NCI-H345 (cell line): ENCODE data around the gene GPR160.
"Not testable (repeated sequence)": the region's sequence is repeated elsewhere in the genome, so short reads cannot be mapped to it uniquely, and the experiment has no call there.

Source experiments
- DNase-seq: peaks from one replicate; lab custom pipeline; 2025; lab: John Stamatoyannopoulos, UW

The GPR160 gene, protein sequence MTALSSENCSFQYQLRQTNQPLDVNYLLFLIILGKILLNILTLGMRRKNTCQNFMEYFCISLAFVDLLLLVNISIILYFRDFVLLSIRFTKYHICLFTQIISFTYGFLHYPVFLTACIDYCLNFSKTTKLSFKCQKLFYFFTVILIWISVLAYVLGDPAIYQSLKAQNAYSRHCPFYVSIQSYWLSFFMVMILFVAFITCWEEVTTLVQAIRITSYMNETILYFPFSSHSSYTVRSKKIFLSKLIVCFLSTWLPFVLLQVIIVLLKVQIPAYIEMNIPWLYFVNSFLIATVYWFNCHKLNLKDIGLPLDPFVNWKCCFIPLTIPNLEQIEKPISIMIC

GRCh38 chr3:170037463-170038433 is at the start of gene GPR160:
Gene GPR160 (plus strand): TSS chr3:170037995. CDS start chr3:170083973, 45,978 bp downstream.
- peak; percentile 73 for DNase-seq

DNA sequence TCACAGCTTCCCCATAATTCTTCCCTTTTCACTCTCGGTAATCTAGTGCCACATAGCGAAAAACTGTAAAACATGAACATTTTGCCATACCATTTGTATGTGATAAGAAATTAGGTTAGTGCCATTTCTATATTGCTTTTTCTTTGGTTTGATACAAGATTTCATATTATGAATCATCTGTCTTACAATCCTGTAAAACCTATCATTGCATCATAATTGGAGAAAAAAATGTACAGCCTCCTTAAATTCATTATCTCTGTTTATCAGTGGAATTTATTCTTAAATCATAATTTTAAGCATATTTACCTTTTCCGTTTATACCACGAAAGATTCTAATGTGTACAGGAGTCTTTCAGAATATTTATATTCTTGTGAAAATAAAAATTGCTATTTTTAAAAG is 47.4 kb upstream of the GPR160 start:
- DNase-seq, result no peak

DNA sequence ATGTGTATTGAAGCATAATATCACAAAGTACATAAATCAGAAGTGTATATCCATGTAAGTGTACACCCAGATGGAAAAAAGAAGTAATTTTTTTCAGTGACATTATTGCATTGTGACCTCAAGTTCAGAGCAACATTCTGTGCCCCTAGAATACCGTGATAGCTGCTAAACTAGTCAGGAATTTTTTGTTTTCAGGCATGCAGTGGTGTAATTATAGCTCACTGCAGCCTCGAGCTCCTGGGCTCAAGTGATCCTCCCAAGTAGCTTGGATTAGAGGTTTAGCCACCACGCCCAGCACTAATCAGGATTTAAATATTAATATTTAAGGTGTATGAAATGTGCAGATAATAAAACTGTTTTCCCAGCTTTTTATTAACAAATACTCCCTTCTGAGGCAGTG is 45.6 kb upstream of the GPR160 start:
- DNase-seq, result no peak

GRCh38 chr3:169992781-169993180 is 45.0 kb upstream of the GPR160 start:
- no peak for DNase-seq

- no peak for DNase-seq
Observed at GRCh38 chr3:169993761-169994160, 44.0 kb upstream of the GPR160 start.

- no peak for DNase-seq
Observed at GRCh38 chr3:169996063-169996462, 41.7 kb upstream of the GPR160 start.

- DNase-seq, result no peak
Observed at GRCh38 chr3:169998668-169999131, 39.1 kb upstream of the GPR160 start.

DNA sequence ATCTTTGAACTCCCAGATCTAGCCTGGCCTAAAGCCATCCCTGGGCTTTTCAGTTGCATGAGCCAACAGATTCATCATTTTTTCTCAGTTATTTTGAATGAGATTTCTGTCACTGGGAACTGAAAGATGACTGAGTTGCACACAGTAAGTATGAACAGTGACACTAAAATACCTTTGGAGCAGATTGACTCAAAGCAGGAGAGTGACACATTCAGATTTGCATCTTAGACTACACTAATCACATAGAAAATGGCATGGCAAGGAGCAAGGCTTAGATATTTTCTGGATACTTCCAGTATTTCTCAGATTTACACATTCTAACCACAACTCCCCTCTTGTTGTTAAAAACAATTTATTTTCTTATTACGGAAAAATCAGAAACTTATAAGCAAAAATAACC is 38.4 kb upstream of the GPR160 start:
- no peak for DNase-seq

DNA sequence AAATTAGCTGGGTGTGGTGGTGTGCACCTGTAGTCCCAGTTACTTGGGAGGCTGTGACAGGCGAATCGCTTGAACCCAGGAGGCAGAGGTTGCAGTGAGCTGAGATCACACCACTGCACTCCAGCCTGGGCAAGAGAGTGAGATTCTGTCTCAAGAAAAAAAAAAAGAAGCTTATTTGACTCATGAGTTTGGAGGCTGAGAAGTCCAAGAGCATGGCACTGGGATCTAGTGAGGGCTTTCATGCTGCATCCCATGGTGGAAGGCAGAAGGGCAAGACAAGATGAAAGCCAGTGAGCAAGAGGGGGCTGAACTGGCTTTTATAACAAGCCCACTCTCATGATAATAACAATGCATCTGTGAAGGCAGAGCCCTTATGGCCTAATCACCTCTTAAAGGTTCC is 37.7 kb upstream of the GPR160 start:
- no peak for DNase-seq

GRCh38 chr3:170002231-170002630 is 35.6 kb upstream of the GPR160 start:
- no peak for DNase-seq

- no peak for DNase-seq
Observed at GRCh38 chr3:170002879-170003278, 34.9 kb upstream of the GPR160 start.

DNA sequence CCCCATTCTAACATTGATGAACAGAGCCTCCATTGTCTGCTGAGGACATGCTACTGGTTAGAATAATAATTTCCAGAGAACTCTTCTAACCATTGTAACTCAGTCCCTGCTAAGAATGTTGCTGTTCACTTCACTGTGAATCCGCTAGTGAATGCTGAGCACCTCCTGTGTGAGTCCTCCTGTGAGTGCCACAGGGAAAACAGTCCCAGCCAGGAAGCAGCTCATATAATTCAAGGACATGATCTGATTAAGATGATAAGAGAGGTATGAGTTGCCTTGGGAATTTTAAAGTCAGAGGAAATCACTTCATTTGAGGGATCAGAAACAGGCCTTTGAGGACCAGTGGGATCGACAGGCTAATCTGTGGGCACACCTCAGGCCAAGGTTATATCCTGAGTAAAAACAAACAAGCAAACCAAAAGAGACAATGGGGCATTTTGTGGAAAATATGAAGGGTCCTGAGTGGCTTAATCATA is 33.9 kb upstream of the GPR160 start:
- DNase-seq, result no peak

DNA sequence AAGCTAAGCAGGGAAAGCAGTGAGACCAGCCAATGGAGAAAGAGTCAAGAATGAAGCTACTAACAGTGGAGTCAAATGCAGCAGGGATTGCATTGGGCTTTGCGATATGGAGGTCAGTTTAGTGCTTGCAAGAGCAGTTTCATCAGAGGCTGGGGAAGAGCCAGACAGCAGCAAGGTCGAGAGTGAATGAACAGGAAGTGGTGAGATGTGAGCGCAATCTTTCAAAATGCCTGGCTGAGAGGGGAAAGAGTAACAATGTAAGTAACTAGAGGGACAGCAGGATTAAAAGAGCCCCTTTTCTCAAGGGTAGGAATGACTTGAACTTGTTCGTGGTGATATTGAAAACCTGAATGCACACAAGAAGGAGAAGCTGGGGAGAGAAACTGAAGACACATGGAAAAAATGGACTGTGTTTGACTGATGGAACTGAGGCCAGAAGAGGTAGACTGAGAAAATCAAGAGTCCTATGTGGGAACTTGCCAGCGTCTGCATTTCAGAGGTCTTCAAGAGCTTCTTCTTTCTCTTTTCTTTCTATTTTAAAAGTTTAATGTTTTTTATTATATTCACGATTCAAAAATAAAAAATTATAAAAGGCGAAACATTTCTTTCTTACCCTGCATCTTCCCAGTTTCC is 30.6 kb upstream of the GPR160 start:
- DNase-seq, result no peak

- no peak for DNase-seq
Observed at GRCh38 chr3:170010498-170010897, 27.3 kb upstream of the GPR160 start.

GRCh38 chr3:170012683-170013400 is 25.0 kb upstream of the GPR160 start:
- no peak for DNase-seq

DNA sequence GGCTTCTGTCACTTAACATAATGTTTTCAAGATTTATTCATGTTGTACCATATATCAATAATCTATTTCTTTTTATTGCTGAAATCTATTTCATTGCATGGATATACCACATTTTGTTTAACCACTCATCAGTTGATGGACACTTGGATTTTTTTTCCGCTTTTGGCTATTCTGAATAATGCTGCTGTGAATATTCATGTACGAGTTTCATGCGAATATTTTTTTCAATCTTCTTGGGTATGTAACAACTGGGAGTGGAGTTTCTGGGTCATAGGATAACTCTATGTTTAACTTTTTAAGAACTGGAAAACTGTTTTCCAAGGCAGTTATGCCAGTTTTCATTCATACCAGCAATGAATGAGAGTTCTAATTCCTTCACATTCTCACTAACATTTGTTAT is 21.7 kb upstream of the GPR160 start:
- no peak for DNase-seq

DNA sequence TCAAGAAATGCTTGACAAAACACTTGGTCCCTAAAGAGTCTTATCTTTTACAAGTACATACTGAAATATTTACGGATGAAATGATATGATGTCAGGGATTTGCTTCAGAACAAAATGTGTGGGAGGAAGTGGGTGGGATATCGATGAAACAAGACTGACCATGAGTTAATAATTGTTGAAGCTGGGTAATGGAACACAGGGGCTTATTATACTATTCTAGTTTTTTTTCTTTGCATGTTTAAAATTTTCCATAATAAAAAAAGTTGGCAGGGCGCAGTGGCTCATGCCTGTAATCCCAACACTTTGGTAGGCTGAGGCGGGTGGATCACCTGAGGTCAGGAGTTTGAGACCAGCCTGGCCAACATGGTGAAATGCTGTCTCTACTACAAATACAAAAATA is 18.5 kb upstream of the GPR160 start:
- DNase-seq, result not testable (repeated sequence)

DNA sequence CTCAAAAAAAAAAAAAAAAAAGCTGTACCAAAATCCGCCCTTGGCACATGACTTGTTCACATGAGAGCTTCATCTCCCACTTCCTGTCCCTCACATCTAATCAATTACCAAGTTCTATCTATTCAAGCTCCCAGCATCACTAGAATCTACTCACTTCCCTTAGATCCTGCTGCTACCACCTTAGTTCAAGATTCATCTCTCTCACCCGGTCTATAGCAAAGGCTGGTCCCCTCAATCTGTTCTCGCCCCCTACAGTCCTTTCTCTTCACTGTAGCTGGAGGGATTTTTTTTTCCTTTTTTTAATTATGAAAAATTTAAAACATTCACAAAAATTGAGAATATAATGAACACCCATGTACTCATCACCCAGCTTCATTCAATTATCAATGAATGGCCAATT is 16.7 kb upstream of the GPR160 start:
- no peak for DNase-seq

- DNase-seq, result no peak
Observed at GRCh38 chr3:170022336-170022735, 15.5 kb upstream of the GPR160 start.

GRCh38 chr3:170023165-170023564 is 14.6 kb upstream of the GPR160 start:
- no peak for DNase-seq

DNA sequence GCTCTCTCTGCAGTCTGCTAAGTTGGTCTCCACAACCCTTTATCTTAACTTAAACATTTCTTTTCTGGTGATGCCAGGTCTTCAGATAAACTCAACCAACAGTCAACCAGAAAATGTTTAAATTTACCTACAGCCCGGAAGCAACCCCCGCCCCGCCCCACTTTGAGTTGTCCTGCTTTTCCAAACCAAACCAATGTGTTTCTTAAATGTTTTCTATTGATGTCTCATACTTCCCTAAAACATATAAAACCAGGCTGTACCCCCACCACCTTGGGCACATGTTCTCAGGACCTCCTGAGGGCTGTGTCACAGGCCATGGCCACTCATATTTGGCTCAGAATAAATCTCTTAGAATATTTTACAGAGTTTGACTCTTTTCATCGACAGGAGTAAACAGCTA is 13.2 kb upstream of the GPR160 start:
- no peak for DNase-seq
